ENCODE results near the gene C1R.

Gene C1R

GRCh38 chr12:7118881-7119280 lies 26.6 kb upstream of the C1R start:
- H3K4me3 ChIP-seq (ENCODE audit: low read depth, low read length), result no peak overlapping the region
- H3K4me1 ChIP-seq (ENCODE audit: control insufficient read depth, insufficient read depth, low read length), result no peaks in the 10 kb centered on the region
- ChIA-PET POLR2A (interaction anchor here (0.6 to 1.1 kb wide), 2 partner anchors 172 to 192 kb away, joined by 4 read pairs; no protein-coding TSS in a partner anchor), CTCF (interaction anchor here (1.1 kb wide), 1 partner anchor 195 kb away, joined by 4 read pairs; no protein-coding TSS in a partner anchor)
- no peak overlapping the region for H3K27ac ChIP-seq (ENCODE audit: extremely low read depth, low read depth, low read length)
- peak; percentile 51; the same call in 1 of the 2 replicates for TF ChIP-seq ZNF513 (tag by site-specific recombination; IDR thresholded peaks at IDR 0.05)
- TF ChIP-seq ZNF280C (tag by site-specific recombination; IDR thresholded peaks at IDR 0.05), result no peak
- TF ChIP-seq ZEB2 (tag by site-specific recombination; IDR thresholded peaks at IDR 0.05), result no peak
- no peak for TF ChIP-seq ZNF26 (tag by site-specific recombination; IDR thresholded peaks at IDR 0.05)
- no peak for TF ChIP-seq ZNF19 (tag by site-specific recombination; IDR thresholded peaks at IDR 0.05; ENCODE audit: low read depth)
- no peak for TF ChIP-seq MYNN (tag by site-specific recombination; IDR thresholded peaks at IDR 0.05; ENCODE audit: borderline replicate concordance)
- peaks cover 0 to 3% of the 10 kb centered on the region in 2 experiments; a peak in 1 of 3 replicates for H3K36me3 ChIP-seq (ENCODE audit: control insufficient read depth in 2 of 2, insufficient read depth in 1 of 2, low read length in 2 of 2)
- no peaks in the 10 kb centered on the region for H3K9me3 ChIP-seq (ENCODE audit: control insufficient read depth, insufficient read depth, low read depth, low read length)

- ChIA-PET CTCF (interaction anchor here (0.5 to 1.4 kb wide), 4 partner anchors 7 to 46 kb away, joined by 3 to 4 read pairs (median 3); partner anchors contain the start of genes C1R and C1RL), POLR2A (no interaction called here)
- Histone ChIP-seq H3K4me3 (ENCODE audit: low read depth, low read length) (no peak overlapping the region), H3K9me3 (ENCODE audit: control insufficient read depth, insufficient read depth, low read depth, low read length) (no peaks in the 10 kb centered on the region), H3K4me1 (ENCODE audit: control insufficient read depth, insufficient read depth, low read length) (no peaks in the 10 kb centered on the region), H3K27ac (ENCODE audit: extremely low read depth, low read depth, low read length) (no peak overlapping the region), H3K36me3 (ENCODE audit: control insufficient read depth in 2 of 2, insufficient read depth in 1 of 2, low read length in 2 of 2) (peaks cover 0 to 3% of the 10 kb centered on the region in 2 experiments; a peak in 1 of 3 replicates)
- no peak for TF ChIP-seq ZNF26 (tag by site-specific recombination; IDR thresholded peaks at IDR 0.05)
- TF ChIP-seq ZNF426 (tag by site-specific recombination; IDR thresholded peaks at IDR 0.05), result no peak
- no peak for TF ChIP-seq KLF10 (tag by site-specific recombination; IDR thresholded peaks at IDR 0.05)
- TF ChIP-seq ZNF549 (tag by site-specific recombination; IDR thresholded peaks at IDR 0.05), result no peak
- TF ChIP-seq ZNF561 (tag by site-specific recombination; IDR thresholded peaks at IDR 0.05; ENCODE audit: borderline replicate concordance), result no peak
- TF ChIP-seq ZNF433 (tag by site-specific recombination; IDR thresholded peaks at IDR 0.05; ENCODE audit: low read depth), result no peak
- TF ChIP-seq SP3 (tag by site-specific recombination; IDR thresholded peaks at IDR 0.05), result no peak
- TF ChIP-seq REPIN1 (tag by site-specific recombination; IDR thresholded peaks at IDR 0.05; ENCODE audit: low read depth), result no peak
- no peak for TF ChIP-seq ZNF670 (tag by site-specific recombination; IDR thresholded peaks at IDR 0.05; ENCODE audit: low read depth)
- no peak for TF ChIP-seq ZEB2 (tag by site-specific recombination; IDR thresholded peaks at IDR 0.05)
- TF ChIP-seq ZNF398 (tag by site-specific recombination; IDR thresholded peaks at IDR 0.05), result no peak
- no peak for TF ChIP-seq BCL11A (tag by site-specific recombination; IDR thresholded peaks at IDR 0.05; ENCODE audit: low read depth)
Observed at GRCh38 chr12:7117670-7118069, 25.4 kb upstream of the C1R start.
